GM12875 (cell line): Measurements from ENCODE around the gene CCDC50.
A peak's percentile ranks its signal among the peaks of the same experiment; 100 is the strongest.

Experiments used
- H3K4me3 ChIP-seq: one replicate; pipeline ENCODE4 v1.5.1; 2011; ENCODE audit warnings: low read depth, low read length, control low read depth
- CTCF ChIP-seq: IDR thresholded peaks from 2 replicates; pipeline ENCODE4 v1.5.1; 2011; ENCODE audit warnings: low read depth, mild to moderate bottlenecking, control low read depth, inconsistent platforms, low read length, moderate library complexity, borderline replicate concordance; ENCODE audit not compliant: insufficient read depth

CCDC50 gene

GRCh38 chr3:191320316-191320715, 8.9 kb upstream of the CCDC50 start:
- H3K4me3 ChIP-seq = no peak overlapping the region
- TF ChIP-seq CTCF = no peak

DNA sequence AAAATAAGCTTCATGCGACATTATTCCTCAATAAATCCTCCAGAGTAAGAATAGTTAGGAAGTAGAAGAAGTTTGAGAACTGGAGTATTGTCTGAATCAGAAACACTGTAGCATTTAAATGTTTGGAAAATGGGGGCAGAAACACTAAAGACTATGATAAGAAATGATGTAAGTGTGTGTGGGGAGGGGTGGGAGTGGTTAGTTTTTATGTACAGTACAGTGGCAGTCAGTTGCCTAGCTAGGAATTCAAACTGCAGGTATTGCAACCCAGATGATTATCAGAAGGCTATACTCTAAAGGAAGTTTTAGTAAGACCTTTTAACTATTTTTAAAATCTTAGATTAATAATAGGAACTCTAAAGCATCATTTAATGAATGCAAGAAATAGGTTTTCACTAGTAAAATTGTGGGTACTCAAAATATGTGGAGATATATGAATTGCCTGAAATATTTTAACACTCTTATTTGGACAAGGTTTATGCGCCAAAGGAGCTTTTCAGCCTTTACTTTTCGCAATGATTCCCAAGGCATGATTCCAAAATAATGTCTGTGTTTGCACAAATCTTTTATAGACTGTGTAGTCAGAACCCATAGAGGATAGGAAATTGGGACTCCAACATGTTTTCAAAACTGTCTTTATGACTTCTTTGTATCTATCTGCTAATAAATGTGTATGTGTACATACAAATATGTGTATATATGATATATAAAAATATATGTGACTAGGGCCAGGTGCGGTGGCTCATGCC, 8.0 kb upstream of the CCDC50 start:
- no peak overlapping the region for H3K4me3 ChIP-seq
- no peak for TF ChIP-seq CTCF

DNA sequence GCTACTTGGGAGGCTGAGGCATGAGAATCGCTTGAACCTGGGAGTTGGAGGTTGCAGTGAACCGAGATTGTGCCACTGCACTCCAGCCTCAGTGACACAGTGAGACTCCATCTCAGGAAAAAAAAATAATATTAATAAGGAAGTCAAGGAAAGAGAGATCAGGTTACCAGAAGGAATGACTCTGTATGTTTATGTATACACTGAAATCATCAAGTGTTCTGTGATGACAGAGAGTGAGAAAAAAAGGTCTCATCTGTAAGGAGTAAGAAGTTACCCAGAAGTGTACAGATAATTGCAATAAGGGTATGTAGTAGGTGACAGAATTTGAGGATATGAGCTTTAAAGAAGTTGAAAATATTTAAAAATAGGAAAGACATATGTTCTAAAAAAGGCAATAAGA, 4.3 kb upstream of the CCDC50 start:
- no peak overlapping the region for H3K4me3 ChIP-seq
- no peak for TF ChIP-seq CTCF

- no peak overlapping the region for H3K4me3 ChIP-seq
- no peak for TF ChIP-seq CTCF
These were observed 1.7 kb upstream of the CCDC50 start for GRCh38 chr3:191327526-191327925.

- TF ChIP-seq CTCF = no peak
- H3K4me3 ChIP-seq = no peak overlapping the region
These were observed 722 bp upstream of the CCDC50 start for GRCh38 chr3:191328383-191328961.

DNA sequence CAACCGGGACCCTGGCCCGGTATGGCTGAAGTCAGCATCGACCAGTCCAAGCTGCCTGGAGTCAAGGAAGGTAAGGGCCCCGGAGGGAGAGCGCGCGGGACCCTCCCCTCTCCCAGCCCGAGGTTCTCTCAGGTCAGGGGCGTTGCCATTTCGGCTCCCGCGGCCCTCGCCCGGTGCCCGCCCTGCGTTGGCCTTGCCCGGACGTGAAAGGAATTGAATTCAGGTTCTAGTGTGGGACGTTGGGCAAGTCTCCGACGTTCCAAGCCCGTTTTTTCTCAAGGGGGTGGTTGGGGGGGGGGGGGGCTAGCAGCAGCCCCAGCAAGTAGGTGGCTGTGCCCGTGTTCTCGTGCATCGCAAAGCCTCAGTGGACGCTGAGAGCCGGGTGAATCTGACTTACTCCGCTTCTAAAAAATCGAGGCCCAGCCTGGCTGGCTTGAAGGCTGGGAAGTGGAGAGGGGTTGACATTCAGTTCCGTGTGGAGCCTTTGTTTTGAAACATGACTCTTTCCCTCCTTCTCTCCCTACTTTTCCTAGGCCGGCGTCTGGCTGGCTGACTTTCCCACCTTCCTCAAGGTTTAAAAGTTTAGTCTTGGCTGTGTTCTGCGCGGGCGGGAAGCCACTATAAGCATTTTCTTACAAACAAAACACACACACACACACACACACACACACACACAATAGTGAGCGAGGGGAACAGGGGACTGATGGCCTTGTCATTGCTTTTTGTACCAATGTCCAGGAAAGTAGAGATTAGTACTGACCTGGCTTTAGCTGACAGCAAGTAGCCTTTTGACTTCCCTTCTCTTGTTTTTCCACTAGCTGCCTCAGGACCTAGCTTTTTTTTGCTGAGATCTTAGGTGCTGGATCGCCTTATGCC, 698 bp downstream of the CCDC50 start, which contains the start of gene UTS2B:
Gene UTS2B, minus strand, starts transcription at position 873 of the 876 bp plus-strand sequence. CDS start 48,337 bp downstream, outside the sequence.
- peak within 1 kb of the TSS; percentile 78 for H3K4me3 ChIP-seq
- no peak for TF ChIP-seq CTCF
